HG03139 (cell line): ENCODE results near the gene POLR1B.

Experiments
- ATAC-seq: cut with Tn5 transposase; IDR thresholded peaks from one replicate; pipeline ENCODE4 v1.9.1; 2021; ENCODE audit not compliant: unreplicated experiment

POLR1B gene

GRCh38 chr2:112541315-112542122 is 746 bp upstream of the POLR1B start:
- peak; percentile 52 for ATAC-seq

DNA sequence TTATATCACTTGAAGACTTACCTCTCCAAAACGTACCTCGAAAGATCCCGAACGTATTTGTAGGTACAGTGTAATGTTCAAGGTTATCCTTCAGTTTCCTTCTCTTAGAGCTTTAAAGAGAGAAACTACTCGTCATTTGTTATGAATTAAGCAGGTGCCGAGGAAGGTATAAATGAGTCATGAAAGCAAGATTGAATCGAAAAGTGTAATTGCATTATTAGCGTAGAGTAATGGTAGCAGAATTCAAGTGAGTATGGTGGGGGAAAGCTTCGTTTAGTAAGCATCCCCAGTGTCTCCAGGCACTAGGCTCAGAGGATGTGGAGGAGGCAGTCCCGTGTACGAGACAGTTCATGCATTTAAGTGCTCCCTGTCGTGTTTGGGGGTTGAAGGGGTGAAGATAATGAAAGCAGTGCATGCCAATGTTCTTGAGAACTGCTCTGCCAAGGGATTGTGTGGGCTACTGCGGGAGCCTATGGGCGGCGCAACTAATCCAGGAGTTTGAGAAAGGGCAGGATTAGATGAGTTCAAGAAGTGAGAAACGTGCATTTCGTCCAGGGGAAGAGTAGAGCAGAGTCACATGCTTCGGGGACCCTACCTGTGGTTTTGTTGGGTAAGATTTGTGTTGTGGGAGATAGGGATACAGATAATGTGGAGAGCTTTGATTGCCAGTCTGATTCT is 858 bp downstream of the POLR1B start:
- no peak for ATAC-seq

- ATAC-seq: no peak
Observed at GRCh38 chr2:112547333-112547732, 5.1 kb downstream of the POLR1B start.

DNA sequence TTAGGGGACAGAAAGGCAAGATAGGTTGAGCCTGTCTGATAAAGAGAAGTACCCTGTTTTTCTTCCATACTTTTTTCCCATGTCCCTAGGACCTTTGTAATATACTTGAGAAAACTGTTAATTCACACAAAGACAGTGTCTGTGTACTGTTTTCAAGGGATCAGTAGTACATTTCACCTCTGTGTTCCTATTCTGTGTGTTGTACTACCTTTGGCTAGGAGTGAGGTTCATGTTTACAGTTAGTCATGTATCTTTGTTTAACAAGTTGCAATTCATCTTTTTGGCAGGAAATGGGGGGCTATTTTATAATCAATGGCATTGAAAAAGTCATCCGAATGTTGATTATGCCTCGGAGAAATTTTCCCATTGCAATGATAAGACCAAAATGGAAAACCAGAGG is 6.7 kb downstream of the POLR1B start:
- ATAC-seq: no peak

- peak; percentile 75 for ATAC-seq
Observed at GRCh38 chr2:112566104-112566503, 23.8 kb downstream of the POLR1B start.

DNA sequence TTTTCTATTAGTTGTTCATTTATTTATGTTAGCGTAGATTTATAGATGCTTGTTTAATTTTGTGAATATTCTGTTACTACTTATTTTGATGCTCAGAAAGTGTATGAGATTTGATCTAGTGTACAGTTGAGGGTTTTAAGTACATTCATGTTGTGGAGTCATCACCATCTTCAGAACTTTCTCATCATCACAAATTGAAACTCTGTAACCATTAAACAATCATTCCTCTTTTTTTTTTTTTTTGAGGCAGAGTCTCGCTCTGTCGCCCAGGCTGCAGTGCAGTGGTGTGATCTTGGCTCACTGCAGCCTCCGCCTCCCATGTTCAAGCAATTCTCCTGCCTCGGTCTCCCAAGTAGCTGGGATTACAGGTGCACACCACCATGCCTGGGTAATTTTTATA is 24.2 kb downstream of the POLR1B start:
- ATAC-seq: peak; percentile 18

DNA sequence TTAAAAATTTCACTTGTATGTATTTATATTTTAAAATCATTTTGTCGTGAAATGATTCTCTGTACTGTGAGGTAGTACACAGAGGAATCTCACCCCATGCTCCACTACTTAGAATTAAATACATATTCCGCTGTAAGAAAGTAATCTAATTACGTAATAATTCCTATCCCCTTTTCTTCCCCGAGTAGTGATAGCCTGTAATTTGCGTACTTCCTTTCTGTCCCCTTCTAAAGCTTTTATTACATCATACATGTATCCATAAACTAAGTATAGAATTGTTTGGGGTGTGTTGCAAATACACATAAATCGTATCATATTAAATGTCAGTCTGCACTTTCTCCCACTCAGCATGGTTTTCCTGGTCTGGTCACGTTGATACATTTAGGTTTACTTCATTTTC is 29.7 kb downstream of the POLR1B start:
- ATAC-seq: no peak

DNA sequence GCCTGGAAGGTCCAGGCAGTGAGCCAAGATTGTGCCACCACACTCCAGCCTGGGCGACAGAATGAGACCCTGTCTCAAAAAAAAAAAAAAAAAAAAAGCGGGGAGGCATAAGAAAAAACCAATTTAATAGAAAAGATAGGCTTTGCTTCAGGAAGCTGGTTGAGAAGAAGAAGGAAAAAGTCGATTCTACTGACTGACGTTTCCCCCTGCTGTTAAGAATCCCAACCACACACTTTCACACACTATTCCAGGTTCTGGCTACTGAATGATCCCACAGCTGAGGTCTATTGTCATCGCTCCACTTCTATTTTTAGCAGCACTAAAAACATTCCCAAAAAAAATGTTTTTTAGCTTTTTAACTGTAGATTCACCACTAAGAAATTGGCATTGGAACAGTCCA is 35.5 kb downstream of the POLR1B start:
- no peak for ATAC-seq

DNA sequence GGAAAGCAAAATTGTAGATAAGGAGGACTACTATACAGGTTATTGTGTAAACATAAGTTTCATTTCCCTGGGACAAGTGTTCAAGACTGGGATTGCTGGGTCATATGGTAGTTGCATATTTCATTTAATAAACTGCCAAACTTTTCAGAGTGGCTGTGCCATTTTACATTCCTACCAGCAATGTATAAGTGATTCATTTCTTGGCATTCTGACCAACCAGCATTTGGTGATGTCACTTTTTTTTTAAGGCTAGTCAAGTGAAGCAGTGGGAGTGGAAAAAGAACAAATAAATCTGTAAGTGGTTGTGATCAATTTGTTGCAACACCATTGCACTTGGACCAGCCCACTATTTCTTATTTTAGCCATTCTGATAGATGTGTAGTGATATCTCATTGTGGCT is 37.0 kb downstream of the POLR1B start:
- no peak for ATAC-seq

DNA sequence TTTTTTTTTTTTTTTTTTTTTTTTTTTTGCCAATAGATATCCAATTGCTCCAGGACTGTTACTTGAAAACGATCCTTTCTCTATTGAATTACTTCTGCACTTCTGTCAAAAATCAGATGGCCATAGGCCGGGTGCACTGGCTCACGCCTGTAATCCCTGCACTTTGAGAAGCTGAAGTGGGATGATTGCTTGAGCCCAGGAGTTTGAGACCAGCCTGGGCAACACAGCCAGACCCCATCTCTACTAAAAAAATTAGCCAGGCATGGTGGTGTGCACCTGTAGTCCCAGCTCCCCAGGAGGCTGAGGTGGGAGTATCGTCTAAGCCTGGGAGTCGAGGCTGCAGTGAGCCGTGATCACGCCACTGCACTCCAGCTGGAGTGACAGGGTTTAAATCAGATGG is 37.8 kb downstream of the POLR1B start:
- no peak for ATAC-seq

DNA sequence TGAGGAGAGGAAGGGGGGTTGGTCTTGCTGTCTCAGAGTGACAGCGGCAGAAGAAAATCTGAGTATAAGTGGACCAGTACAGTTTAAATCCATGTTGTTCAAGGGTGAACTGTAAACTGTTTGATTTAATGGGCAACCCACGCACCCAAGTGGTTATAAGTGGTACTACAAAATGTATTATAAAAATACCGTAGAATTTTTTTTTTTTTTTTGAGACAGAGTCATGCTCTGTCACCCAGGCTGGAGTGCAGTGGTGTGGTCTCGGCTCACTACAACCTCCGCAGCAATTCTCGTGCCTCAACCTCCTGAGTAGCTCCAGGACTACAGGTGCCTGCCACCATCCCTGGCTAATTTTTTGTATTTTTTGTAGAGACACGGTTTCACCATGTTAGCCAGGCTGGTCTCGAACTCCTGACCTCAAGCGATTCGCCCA is 40.1 kb downstream of the POLR1B start:
- ATAC-seq: no peak

DNA sequence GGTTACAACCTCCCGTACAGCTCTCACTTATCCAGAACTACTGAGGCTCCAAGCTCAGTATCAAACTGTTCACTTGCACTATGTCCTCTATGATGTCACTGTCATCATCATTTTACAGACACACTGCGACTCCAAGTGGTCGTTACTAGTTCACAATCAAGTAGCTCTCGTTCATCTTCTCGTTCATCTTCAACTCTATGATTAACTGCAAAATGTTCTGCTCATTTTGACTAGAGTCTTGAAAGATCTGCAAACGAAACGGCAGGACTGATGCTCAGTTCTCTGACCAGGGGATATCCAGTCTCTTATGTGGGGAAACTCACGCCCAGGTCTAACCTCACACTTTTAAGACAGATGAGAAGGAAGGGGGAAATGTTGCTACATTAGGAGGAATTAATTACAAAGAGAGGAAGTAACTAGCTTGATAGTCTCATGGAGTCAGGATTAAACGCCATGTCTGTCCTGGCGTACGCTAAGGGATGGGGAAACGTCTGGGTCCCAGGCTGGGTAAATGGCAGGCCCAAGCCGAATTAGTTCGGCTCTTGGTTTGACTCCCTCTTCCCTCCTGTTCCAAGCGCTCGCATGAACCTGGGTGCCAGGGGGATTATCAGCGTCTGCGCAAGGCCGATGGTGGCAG is 41.4 kb downstream of the POLR1B start:
- ATAC-seq: no peak

DNA sequence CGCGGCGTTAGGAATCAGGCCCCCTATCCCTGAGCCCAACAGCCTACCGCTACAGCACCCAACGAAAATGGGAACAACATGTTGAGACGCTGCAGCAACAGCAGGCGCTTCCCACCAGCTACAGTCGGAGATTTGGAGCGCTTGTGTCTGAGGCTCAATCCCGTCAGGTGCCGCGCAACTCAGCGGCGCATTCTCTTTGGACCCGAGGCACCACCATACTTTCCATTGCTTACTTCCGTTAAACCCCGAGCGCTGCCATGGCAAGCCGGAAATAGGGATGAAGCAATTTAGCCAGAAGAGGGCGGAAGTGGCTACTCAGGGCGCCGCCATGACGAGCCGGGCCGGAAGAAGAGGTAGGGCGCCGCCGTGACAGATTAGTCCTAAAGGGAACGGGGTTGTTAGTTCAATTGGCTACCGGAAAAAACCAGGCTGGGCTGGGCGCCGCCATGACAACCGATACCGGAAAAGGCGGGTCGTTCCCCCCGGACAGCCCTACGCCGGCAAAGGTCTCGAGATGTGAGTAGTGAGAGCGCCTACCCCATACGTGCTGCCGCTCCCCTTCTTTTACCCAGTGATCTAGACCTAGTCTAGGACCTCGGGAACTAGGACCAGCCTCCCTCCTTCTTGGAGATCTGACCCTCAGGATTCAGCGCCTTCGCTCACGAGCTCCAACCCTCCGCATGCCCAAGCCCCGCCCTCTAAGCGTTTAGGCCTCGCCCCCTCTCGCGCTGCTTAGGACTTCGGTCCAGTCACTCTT is 42.0 kb downstream of the POLR1B start, which contains the start of gene CHCHD5:
Gene CHCHD5, plus strand, starts transcription at position 476 of the 757 bp plus-strand sequence. Its CDS starts 39 bp downstream, at position 515.
- ATAC-seq: peak; percentile 89

- ATAC-seq: no peak
Observed at GRCh38 chr2:112584891-112585250, 42.6 kb downstream of the POLR1B start.

- ATAC-seq: no peak
Observed at GRCh38 chr2:112585400-112585799, 43.1 kb downstream of the POLR1B start.

DNA sequence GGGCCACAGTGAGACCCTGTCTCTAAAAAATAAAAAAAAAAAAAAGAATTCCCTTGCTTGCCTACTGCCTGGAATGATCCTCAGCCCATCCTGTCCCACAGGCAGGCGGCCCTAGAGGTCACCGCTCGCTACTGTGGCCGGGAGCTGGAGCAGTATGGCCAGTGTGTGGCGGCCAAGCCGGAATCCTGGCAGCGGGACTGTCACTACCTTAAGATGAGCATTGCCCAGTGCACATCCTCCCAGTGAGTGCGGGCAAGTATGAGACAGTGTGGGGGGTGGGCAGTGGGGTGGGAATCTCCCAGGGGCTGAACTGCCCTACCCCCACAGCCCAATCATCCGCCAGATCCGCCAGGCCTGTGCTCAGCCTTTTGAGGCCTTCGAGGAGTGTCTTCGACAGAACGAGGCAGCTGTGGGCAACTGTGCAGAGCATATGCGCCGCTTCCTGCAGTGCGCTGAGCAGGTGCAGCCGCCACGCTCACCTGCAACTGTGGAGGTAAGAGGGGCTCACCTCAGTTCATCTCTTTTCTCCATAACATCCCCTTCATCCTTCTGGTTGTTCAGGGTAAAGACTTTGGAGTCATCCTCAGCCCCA is 43.7 kb downstream of the POLR1B start:
- ATAC-seq: no peak

DNA sequence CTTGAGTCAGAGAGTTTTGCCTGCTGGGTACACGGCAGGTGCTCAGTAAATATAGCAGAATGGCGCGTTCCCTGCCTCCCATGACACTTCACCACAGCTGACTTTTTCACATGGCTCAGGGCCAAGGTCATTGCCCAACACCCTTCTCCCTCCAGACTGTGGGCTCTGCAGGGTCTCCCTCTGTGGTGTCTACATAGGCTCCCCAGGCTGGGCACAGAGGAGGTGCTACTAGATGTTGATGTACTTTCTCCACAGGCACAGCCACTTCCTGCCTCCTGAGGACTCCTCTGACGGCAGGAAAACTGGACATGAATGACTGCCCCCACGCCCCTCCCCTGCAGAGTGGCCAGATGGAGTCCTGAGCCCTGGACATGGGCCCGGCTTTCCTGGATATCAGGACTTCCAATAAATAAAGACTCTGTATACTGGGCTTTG is 46.4 kb downstream of the POLR1B start:
- ATAC-seq: no peak

GRCh38 chr2:112591413-112591812 is 49.1 kb downstream of the POLR1B start:
- ATAC-seq: no peak

DNA sequence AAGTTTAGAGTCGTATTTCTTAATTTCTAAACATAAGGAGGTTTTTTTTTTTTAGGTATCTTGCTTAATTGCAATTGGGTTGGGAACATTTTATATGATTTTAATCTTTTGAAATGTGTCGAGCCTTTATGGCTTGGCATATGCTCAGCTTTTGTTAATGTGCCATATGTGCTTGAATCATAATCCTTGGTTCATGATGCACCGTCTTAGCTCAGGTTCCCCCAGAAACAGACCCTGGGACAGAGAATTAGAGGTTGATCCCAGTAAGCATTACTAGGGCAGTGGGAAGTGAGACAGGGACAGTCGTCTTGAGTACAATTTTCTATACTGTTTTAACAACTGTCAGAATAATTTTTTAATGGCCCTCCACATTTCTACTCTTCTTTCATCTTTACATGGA is 51.5 kb downstream of the POLR1B start:
- no peak for ATAC-seq

DNA sequence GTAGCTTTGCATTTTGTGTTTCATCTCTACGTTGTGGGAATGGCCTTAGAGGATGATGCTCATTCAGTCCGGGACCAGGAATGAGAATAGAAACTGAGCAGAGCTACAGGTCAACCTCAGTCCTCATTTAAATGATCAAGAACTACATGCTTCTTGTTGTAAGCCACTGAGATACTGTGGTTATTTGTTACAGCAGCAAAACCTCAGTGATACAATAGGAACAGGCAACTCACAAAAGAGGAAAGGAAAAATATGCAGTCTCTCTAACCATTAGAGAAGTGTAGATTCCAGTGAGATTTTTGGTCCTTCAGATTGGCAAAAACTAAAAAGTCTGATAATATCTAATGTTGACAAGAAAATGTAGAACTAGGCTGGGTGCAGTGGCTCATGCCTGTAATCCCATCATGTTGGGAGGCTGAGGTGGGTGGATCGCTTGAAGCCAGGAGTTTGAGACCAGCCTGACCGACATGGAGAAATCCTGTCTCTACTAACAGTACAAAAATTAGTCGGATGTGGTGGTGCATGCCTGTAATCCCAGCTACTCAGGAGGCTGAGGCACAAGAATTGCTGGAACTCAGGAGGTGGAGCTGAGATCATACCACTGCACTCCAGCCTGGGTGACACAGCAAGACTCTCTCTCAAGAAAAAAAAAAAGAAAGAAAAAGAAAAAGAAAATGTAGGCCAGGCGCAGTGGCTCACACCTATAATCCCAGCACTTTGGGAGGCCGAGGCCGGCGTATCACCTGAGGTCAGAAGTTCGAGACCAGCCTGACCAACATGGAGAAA is 55.5 kb downstream of the POLR1B start:
- ATAC-seq: no peak
